ENCODE results near the gene HBG2.
"Not testable (repeated sequence)": the region's sequence is repeated elsewhere in the genome, so short reads cannot be mapped to it uniquely, and the experiment has no call there.

Gene HBG2

GRCh38 chr11:5252192-5252918 lies 2.2 kb downstream of the HBG2 start:
- no peak overlapping the region for H3K27ac ChIP-seq (ENCODE audit: low read length)
- no peaks in the 10 kb centered on the region for H3K27me3 ChIP-seq (replicated peaks; ENCODE audit: insufficient read depth, low read length)
- H3K9me3 ChIP-seq (replicated peaks; ENCODE audit: insufficient read depth, low read length) = no peaks in the 10 kb centered on the region
- no peaks in the 10 kb centered on the region for H3K9me2 ChIP-seq (replicated peaks; ENCODE audit: insufficient read depth, low read length)
- H2AFZ ChIP-seq (ENCODE audit: low read length) = no peak overlapping the region
- no peak for TF ChIP-seq EZH2phosphoT487 (IDR thresholded peaks at IDR 0.05; ENCODE audit: low read length)
- no peak for TF ChIP-seq CTCF (IDR thresholded peaks at IDR 0.05; ENCODE audit: low read length)
- TF ChIP-seq EZH2 (optimal IDR thresholded peaks at IDR 0.05; ENCODE audit: low read depth, low read length) = no peak
- H3K9ac ChIP-seq (ENCODE audit: low read length) = no peak overlapping the region
- H4K20me1 ChIP-seq (ENCODE audit: insufficient read depth, low read length) = no peaks in the 10 kb centered on the region
- H3K4me1 ChIP-seq (ENCODE audit: low read length) = no peaks in the 10 kb centered on the region
- H3K4me3 ChIP-seq (ENCODE audit: low read length) = no peak overlapping the region
- no peaks in the 10 kb centered on the region for H3K36me3 ChIP-seq (replicated peaks; ENCODE audit: insufficient read depth, low read length)
- no peak for DNase-seq
- no peak overlapping the region for H3K4me2 ChIP-seq (ENCODE audit: low read depth, low read length)
- no peaks in the 10 kb centered on the region for H3F3A ChIP-seq (ENCODE audit: insufficient read depth, low read length)
- H3K79me2 ChIP-seq (ENCODE audit: low read length) = no peaks in the 10 kb centered on the region

GRCh38 chr11:5251746-5252145 lies 2.8 kb downstream of the HBG2 start:
- Histone ChIP-seq H3K9ac (ENCODE audit: low read length) (no peak overlapping the region), H3F3A (ENCODE audit: insufficient read depth, low read length) (no peaks in the 10 kb centered on the region), H3K9me3 (replicated peaks; ENCODE audit: insufficient read depth, low read length) (no peaks in the 10 kb centered on the region), H3K79me2 (ENCODE audit: low read length) (no peaks in the 10 kb centered on the region), H3K9me2 (replicated peaks; ENCODE audit: insufficient read depth, low read length) (no peaks in the 10 kb centered on the region), H3K4me2 (ENCODE audit: low read depth, low read length) (no peak overlapping the region), H3K27me3 (replicated peaks; ENCODE audit: insufficient read depth, low read length) (no peaks in the 10 kb centered on the region), H2AFZ (ENCODE audit: low read length) (no peak overlapping the region), H3K4me1 (ENCODE audit: low read length) (no peaks in the 10 kb centered on the region), H4K20me1 (ENCODE audit: insufficient read depth, low read length) (no peaks in the 10 kb centered on the region), H3K36me3 (replicated peaks; ENCODE audit: insufficient read depth, low read length) (no peaks in the 10 kb centered on the region), H3K4me3 (ENCODE audit: low read length) (no peak overlapping the region), H3K27ac (ENCODE audit: low read length) (no peak overlapping the region)
- TF ChIP-seq EZH2phosphoT487 (IDR thresholded peaks at IDR 0.05; ENCODE audit: low read length) (no peak), CTCF (IDR thresholded peaks at IDR 0.05; ENCODE audit: low read length) (no peak), EZH2 (optimal IDR thresholded peaks at IDR 0.05; ENCODE audit: low read depth, low read length) (no peak)
- DNase-seq = no peak

GRCh38 chr11:5250543-5251204 lies 3.9 kb downstream of the HBG2 start:
- H3K9me3 ChIP-seq (replicated peaks; ENCODE audit: insufficient read depth, low read length) = no peaks in the 10 kb centered on the region
- no peaks in the 10 kb centered on the region for H3K79me2 ChIP-seq (ENCODE audit: low read length)
- no peak for DNase-seq
- TF ChIP-seq CTCF (IDR thresholded peaks at IDR 0.05; ENCODE audit: low read length) (no peak), EZH2phosphoT487 (IDR thresholded peaks at IDR 0.05; ENCODE audit: low read length) (no peak), EZH2 (optimal IDR thresholded peaks at IDR 0.05; ENCODE audit: low read depth, low read length) (no peak)
- no peaks in the 10 kb centered on the region for H3K36me3 ChIP-seq (replicated peaks; ENCODE audit: insufficient read depth, low read length)
- H3F3A ChIP-seq (ENCODE audit: insufficient read depth, low read length) = no peaks in the 10 kb centered on the region
- H3K27me3 ChIP-seq (replicated peaks; ENCODE audit: insufficient read depth, low read length) = no peaks in the 10 kb centered on the region
- H3K4me2 ChIP-seq (ENCODE audit: low read depth, low read length) = no peak overlapping the region
- no peak overlapping the region for H3K27ac ChIP-seq (ENCODE audit: low read length)
- H3K4me3 ChIP-seq (ENCODE audit: low read length) = no peak overlapping the region
- no peaks in the 10 kb centered on the region for H4K20me1 ChIP-seq (ENCODE audit: insufficient read depth, low read length)
- no peak overlapping the region for H2AFZ ChIP-seq (ENCODE audit: low read length)
- no peaks in the 10 kb centered on the region for H3K4me1 ChIP-seq (ENCODE audit: low read length)
- no peak overlapping the region for H3K9ac ChIP-seq (ENCODE audit: low read length)
- no peaks in the 10 kb centered on the region for H3K9me2 ChIP-seq (replicated peaks; ENCODE audit: insufficient read depth, low read length)

GRCh38 chr11:5249807-5250396 lies 4.7 kb downstream of the HBG2 start, which contains the start of gene HBG1:
Gene HBG1, minus strand, starts transcription at chr11:5249857. Its CDS starts 53 bp downstream, at chr11:5249804.
- not testable (repeated sequence) for H3K9me3 ChIP-seq (replicated peaks; ENCODE audit: insufficient read depth, low read length); H3K9ac ChIP-seq (ENCODE audit: low read length); H3K79me2 ChIP-seq (ENCODE audit: low read length); H3F3A ChIP-seq (ENCODE audit: insufficient read depth, low read length); H3K27me3 ChIP-seq (replicated peaks; ENCODE audit: insufficient read depth, low read length); H3K4me3 ChIP-seq (ENCODE audit: low read length); H2AFZ ChIP-seq (ENCODE audit: low read length); H3K4me2 ChIP-seq (ENCODE audit: low read depth, low read length); H3K27ac ChIP-seq (ENCODE audit: low read length); H3K36me3 ChIP-seq (replicated peaks; ENCODE audit: insufficient read depth, low read length); DNase-seq; H3K9me2 ChIP-seq (replicated peaks; ENCODE audit: insufficient read depth, low read length); H4K20me1 ChIP-seq (ENCODE audit: insufficient read depth, low read length); H3K4me1 ChIP-seq (ENCODE audit: low read length)

GRCh38 chr11:5248498-5248897 lies 6.1 kb downstream of the HBG2 start:
- DNase-seq = not testable (repeated sequence)

More at GRCh38 chr11:5248498-5248897, 6.1 kb downstream of the HBG2 start:
- H3K27ac ChIP-seq (ENCODE audit: low read length); H3K4me3 ChIP-seq (ENCODE audit: low read length); H3F3A ChIP-seq (ENCODE audit: insufficient read depth, low read length); H3K9ac ChIP-seq (ENCODE audit: low read length); H3K9me3 ChIP-seq (replicated peaks; ENCODE audit: insufficient read depth, low read length); H4K20me1 ChIP-seq (ENCODE audit: insufficient read depth, low read length); H3K4me2 ChIP-seq (ENCODE audit: low read depth, low read length); H2AFZ ChIP-seq (ENCODE audit: low read length); H3K27me3 ChIP-seq (replicated peaks; ENCODE audit: insufficient read depth, low read length); H3K36me3 ChIP-seq (replicated peaks; ENCODE audit: insufficient read depth, low read length); H3K9me2 ChIP-seq (replicated peaks; ENCODE audit: insufficient read depth, low read length); H3K4me1 ChIP-seq (ENCODE audit: low read length); H3K79me2 ChIP-seq (ENCODE audit: low read length): not testable (repeated sequence)
